Astrocyte (in vitro differentiated cells and primary cell): ENCODE results near the gene JUN. TPM values are rescaled to one million over a fixed set of nuclear protein-coding genes. Genes with fewer than 3 reads are reported as not detected.
"Not testable (repeated sequence)": the region's sequence is repeated elsewhere in the genome, so short reads cannot be mapped to it uniquely, and the experiment has no call there.

Experiments
- DNase-seq: peaks from one replicate; pipeline ENCODE4 v3.0.0-alpha.2; 2010; ENCODE audit warnings: low read depth
- FAIRE-seq: peaks from 2 replicates; lab custom pipeline; 2011; peaks lifted over from hg19 to GRCh38; lab: Jason Lieb, UNC
- H2AFZ ChIP-seq: 2 replicates; pipeline ENCODE4 v1.6.0; 2012; ENCODE audit warnings: low read depth, low read length, inconsistent platforms
- H3K27ac ChIP-seq: 2 replicates; pipeline ENCODE4 v1.5.1; 2011; ENCODE audit warnings: low read depth, low read length, inconsistent platforms
- H3K27me3 ChIP-seq: 2 replicates; pipeline ENCODE4 v1.6.0; 2011; ENCODE audit warnings: low read length, inconsistent platforms; ENCODE audit not compliant: insufficient read depth
- H3K36me3 ChIP-seq: 2 replicates; pipeline ENCODE4 v1.5.1; 2011; ENCODE audit warnings: low read length, inconsistent platforms; ENCODE audit not compliant: insufficient read depth
- H3K4me1 ChIP-seq: 2 replicates; pipeline ENCODE4 v1.5.1; 2011; ENCODE audit warnings: low read length, inconsistent platforms; ENCODE audit not compliant: insufficient read depth
- H3K4me2 ChIP-seq: 2 replicates; pipeline ENCODE4 v1.6.0; 2012; ENCODE audit warnings: low read length, inconsistent platforms
- H3K4me3 ChIP-seq: 2 replicates; pipeline ENCODE4 v1.5.1; 2011; ENCODE audit warnings: low read depth, mild to moderate bottlenecking, low read length, inconsistent platforms; ENCODE audit not compliant: insufficient read depth
- H3K79me2 ChIP-seq: 2 replicates; pipeline ENCODE4 v1.6.0; 2012; ENCODE audit warnings: mild to moderate bottlenecking, low read length, inconsistent platforms; ENCODE audit not compliant: insufficient read depth
- H3K9ac ChIP-seq: 2 replicates; pipeline ENCODE4 v1.6.0; 2012; ENCODE audit warnings: mild to moderate bottlenecking, low read length, inconsistent platforms
- H3K9me3 ChIP-seq: 2 replicates; pipeline ENCODE4 v1.5.1; 2012; ENCODE audit warnings: low read depth, mild to moderate bottlenecking, low read length, inconsistent platforms; ENCODE audit not compliant: insufficient read depth
- H4K20me1 ChIP-seq: 2 replicates; pipeline ENCODE4 v1.6.0; 2012; ENCODE audit warnings: low read length, inconsistent platforms; ENCODE audit not compliant: insufficient read depth
- H3K27ac Mint-ChIP-seq: one replicate; pipeline ENCODE4 v1.8.0; 2021; ENCODE audit warnings: mild to moderate bottlenecking, mixed read lengths; ENCODE audit not compliant: unreplicated experiment
- H3K27me3 Mint-ChIP-seq: one replicate; pipeline ENCODE4 v1.8.0; 2021; ENCODE audit warnings: low read depth, mixed read lengths; ENCODE audit not compliant: unreplicated experiment
- H3K36me3 Mint-ChIP-seq: one replicate; pipeline ENCODE4 v1.8.0; 2021; ENCODE audit warnings: low read depth, mixed read lengths; ENCODE audit not compliant: unreplicated experiment
- H3K4me1 Mint-ChIP-seq: one replicate; pipeline ENCODE4 v1.8.0; 2021; ENCODE audit warnings: low read depth, mixed read lengths; ENCODE audit not compliant: unreplicated experiment
- H3K4me3 Mint-ChIP-seq: one replicate; pipeline ENCODE4 v1.8.0; 2021; ENCODE audit warnings: mild to moderate bottlenecking, moderate library complexity, mixed read lengths; ENCODE audit not compliant: unreplicated experiment
- H3K9me3 Mint-ChIP-seq: one replicate; pipeline ENCODE4 v1.8.0; 2021; ENCODE audit warnings: mild to moderate bottlenecking, mixed read lengths; ENCODE audit not compliant: unreplicated experiment
- CTCF ChIP-seq: IDR thresholded peaks from 2 replicates; pipeline ENCODE4 v1.5.1; 2011; ENCODE audit warnings: low read depth, mild to moderate bottlenecking, inconsistent platforms, low read length, moderate library complexity; ENCODE audit not compliant: insufficient read depth
- EZH2 ChIP-seq: IDR thresholded peaks from 2 replicates; pipeline ENCODE4 v1.6.1; 2012; ENCODE audit warnings: mild to moderate bottlenecking, low read length, inconsistent platforms; ENCODE audit not compliant: insufficient read depth
- total RNA-seq: library from RNA; stranded (reverse); gene quantifications from 2 replicates; pipeline ENCODE4 v1.2.1, GENCODE V29; 2021

The JUN gene
- total RNA-seq, 1 donor from 2014 or later: 101 TPM

GRCh38 chr1:58802640-58803399, 19.0 kb upstream of the JUN start:
- no peak overlapping the region for H3K4me2 ChIP-seq
- Mint-ChIP-seq H3K4me1 (no peaks in the 10 kb centered on the region), H3K27me3 (peaks cover 10% of the 10 kb centered on the region), H3K27ac (no peak overlapping the region), H3K4me3 (no peak overlapping the region), H3K9me3 (peaks cover 4% of the 10 kb centered on the region), H3K36me3 (no peaks in the 10 kb centered on the region)
- no peak overlapping the region for H3K27ac ChIP-seq
- no peak for DNase-seq
- H3K9ac ChIP-seq: no peak overlapping the region
- H3K4me3 ChIP-seq: no peak overlapping the region
- H3K27me3 ChIP-seq: no peaks in the 10 kb centered on the region
- no peaks in the 10 kb centered on the region for H3K36me3 ChIP-seq
- H4K20me1 ChIP-seq: no peaks in the 10 kb centered on the region
- no peak for FAIRE-seq
- no peaks in the 10 kb centered on the region for H3K79me2 ChIP-seq
- no peak for TF ChIP-seq EZH2
- TF ChIP-seq CTCF: no peak
- no peak overlapping the region for H2AFZ ChIP-seq
- no peaks in the 10 kb centered on the region for H3K9me3 ChIP-seq
- H3K4me1 ChIP-seq: no peaks in the 10 kb centered on the region

- H3K4me1 ChIP-seq, FAIRE-seq, H3K27me3 ChIP-seq, H3K9me3 Mint-ChIP-seq, H3K9ac ChIP-seq, H3K4me3 ChIP-seq, H3K27ac Mint-ChIP-seq, H3K4me1 Mint-ChIP-seq, H4K20me1 ChIP-seq, H3K9me3 ChIP-seq, H3K4me3 Mint-ChIP-seq, H3K36me3 Mint-ChIP-seq, H2AFZ ChIP-seq, H3K27ac ChIP-seq, DNase-seq, H3K4me2 ChIP-seq, H3K79me2 ChIP-seq, H3K36me3 ChIP-seq: not testable (repeated sequence)
- H3K27me3 Mint-ChIP-seq: peaks cover 10% of the 10 kb centered on the region
Observed at GRCh38 chr1:58801286-58801685, 17.4 kb upstream of the JUN start.

- H3K9ac ChIP-seq: no peak overlapping the region
- H3K4me1 ChIP-seq: no peaks in the 10 kb centered on the region
- H3K79me2 ChIP-seq: no peaks in the 10 kb centered on the region
- no peak overlapping the region for H3K4me3 ChIP-seq
- no peak for TF ChIP-seq CTCF
- no peak for TF ChIP-seq EZH2
- H2AFZ ChIP-seq: no peak overlapping the region
- no peak overlapping the region for H3K4me2 ChIP-seq
- Mint-ChIP-seq H3K27me3 (peaks cover 13% of the 10 kb centered on the region), H3K4me3 (no peak overlapping the region), H3K27ac (no peak overlapping the region), H3K9me3 (peaks cover 4% of the 10 kb centered on the region), H3K36me3 (no peaks in the 10 kb centered on the region), H3K4me1 (no peaks in the 10 kb centered on the region)
- H3K9me3 ChIP-seq: no peaks in the 10 kb centered on the region
- no peaks in the 10 kb centered on the region for H3K27me3 ChIP-seq
- H4K20me1 ChIP-seq: no peaks in the 10 kb centered on the region
- DNase-seq (no peak), FAIRE-seq (no peak)
- H3K36me3 ChIP-seq: no peaks in the 10 kb centered on the region
- no peak overlapping the region for H3K27ac ChIP-seq
Observed at GRCh38 chr1:58799650-58800049, 15.8 kb upstream of the JUN start.
